ENCODE results near the gene KLF11.

The KLF11 gene

GRCh38 chr2:10078704-10079265 lies 35.4 kb downstream of the KLF11 start:
- TF ChIP-seq TCF12 (IDR thresholded peaks at IDR 0.05; ENCODE audit: low read depth) = no peak
- TF ChIP-seq, protein P1, sequence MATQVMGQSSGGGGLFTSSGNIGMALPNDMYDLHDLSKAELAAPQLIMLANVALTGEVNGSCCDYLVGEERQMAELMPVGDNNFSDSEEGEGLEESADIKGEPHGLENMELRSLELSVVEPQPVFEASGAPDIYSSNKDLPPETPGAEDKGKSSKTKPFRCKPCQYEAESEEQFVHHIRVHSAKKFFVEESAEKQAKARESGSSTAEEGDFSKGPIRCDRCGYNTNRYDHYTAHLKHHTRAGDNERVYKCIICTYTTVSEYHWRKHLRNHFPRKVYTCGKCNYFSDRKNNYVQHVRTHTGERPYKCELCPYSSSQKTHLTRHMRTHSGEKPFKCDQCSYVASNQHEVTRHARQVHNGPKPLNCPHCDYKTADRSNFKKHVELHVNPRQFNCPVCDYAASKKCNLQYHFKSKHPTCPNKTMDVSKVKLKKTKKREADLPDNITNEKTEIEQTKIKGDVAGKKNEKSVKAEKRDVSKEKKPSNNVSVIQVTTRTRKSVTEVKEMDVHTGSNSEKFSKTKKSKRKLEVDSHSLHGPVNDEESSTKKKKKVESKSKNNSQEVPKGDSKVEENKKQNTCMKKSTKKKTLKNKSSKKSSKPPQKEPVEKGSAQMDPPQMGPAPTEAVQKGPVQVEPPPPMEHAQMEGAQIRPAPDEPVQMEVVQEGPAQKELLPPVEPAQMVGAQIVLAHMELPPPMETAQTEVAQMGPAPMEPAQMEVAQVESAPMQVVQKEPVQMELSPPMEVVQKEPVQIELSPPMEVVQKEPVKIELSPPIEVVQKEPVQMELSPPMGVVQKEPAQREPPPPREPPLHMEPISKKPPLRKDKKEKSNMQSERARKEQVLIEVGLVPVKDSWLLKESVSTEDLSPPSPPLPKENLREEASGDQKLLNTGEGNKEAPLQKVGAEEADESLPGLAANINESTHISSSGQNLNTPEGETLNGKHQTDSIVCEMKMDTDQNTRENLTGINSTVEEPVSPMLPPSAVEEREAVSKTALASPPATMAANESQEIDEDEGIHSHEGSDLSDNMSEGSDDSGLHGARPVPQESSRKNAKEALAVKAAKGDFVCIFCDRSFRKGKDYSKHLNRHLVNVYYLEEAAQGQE (IDR thresholded peaks at IDR 0.05; ENCODE audit: low read depth) = no peak
- TF ChIP-seq CREB1 (IDR thresholded peaks at IDR 0.05; ENCODE audit: low read depth) = no peak

- TF ChIP-seq TCF12 (IDR thresholded peaks at IDR 0.05; ENCODE audit: low read depth) (no peak), EP300 (IDR thresholded peaks at IDR 0.05; ENCODE audit: borderline replicate concordance) (no peak), CEBPB (IDR thresholded peaks at IDR 0.05) (no peak), TEAD4 (IDR thresholded peaks at IDR 0.05) (no peak), EGR1 (IDR thresholded peaks at IDR 0.05) (no peak), TAF1 (IDR thresholded peaks at IDR 0.05; ENCODE audit: low read depth) (no peak), MAX (IDR thresholded peaks at IDR 0.05) (no peak)
- TF ChIP-seq, protein P1 (IDR thresholded peaks at IDR 0.05; ENCODE audit: low read depth) = no peak
- TF ChIP-seq, protein P2, sequence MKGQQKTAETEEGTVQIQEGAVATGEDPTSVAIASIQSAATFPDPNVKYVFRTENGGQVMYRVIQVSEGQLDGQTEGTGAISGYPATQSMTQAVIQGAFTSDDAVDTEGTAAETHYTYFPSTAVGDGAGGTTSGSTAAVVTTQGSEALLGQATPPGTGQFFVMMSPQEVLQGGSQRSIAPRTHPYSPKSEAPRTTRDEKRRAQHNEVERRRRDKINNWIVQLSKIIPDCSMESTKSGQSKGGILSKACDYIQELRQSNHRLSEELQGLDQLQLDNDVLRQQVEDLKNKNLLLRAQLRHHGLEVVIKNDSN (IDR thresholded peaks at IDR 0.05) = no peak
Observed at GRCh38 chr2:10079266-10079869, 36.0 kb downstream of the KLF11 start.

GRCh38 chr2:10079870-10080535 lies 36.7 kb downstream of the KLF11 start, which contains the start of gene CYS1:
TSS of gene CYS1 (minus strand) at chr2:10080411. CDS start at chr2:10080223, 188 bp downstream.
- no peak for TF ChIP-seq EGR1 (IDR thresholded peaks at IDR 0.05)
- TF ChIP-seq ZBTB7A (IDR thresholded peaks at IDR 0.05; ENCODE audit: low read depth) = 0 out of 2 replicates have a peak, but pooled peaks have one; percentile 47

GRCh38 chr2:10080536-10081304 lies 37.4 kb downstream of the KLF11 start:
- TF ChIP-seq EGR1 (IDR thresholded peaks at IDR 0.05) (peak; percentile 46; the same call in 1 of the 2 replicates), RAD21 (IDR thresholded peaks at IDR 0.05; ENCODE audit: low read depth) (no peak)

DNA sequence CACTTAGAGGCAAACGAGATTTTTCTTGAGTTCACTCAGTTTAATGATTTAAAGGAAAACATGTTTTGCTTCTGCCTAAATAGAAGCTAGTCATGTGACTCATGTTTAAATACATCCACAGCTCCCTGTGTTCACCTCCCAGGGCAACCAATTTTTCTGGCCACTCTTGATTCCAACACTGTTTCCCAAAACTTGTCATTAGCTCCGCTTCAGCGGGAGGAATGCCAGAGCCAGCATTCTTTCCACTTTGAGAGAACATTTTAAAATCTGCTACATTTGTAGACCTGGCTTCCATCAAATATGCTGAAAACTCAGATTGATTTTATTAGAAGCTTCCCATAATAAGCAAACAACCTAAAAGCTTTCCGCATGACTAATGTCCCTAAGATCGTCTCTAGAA lies 39.7 kb downstream of the KLF11 start:
- no peak for TF ChIP-seq EP300 (IDR thresholded peaks at IDR 0.05; ENCODE audit: borderline replicate concordance)

- TF ChIP-seq CEBPB (IDR thresholded peaks at IDR 0.05) (no peak), TEAD4 (IDR thresholded peaks at IDR 0.05) (no peak), RAD21 (IDR thresholded peaks at IDR 0.05; ENCODE audit: low read depth) (no peak), ZBTB7A (IDR thresholded peaks at IDR 0.05; ENCODE audit: low read depth) (no peak)
- TF ChIP-seq, protein P1 (IDR thresholded peaks at IDR 0.05; ENCODE audit: low read depth) = peak; percentile 52; the same call in 1 of the 2 replicates
Observed at GRCh38 chr2:10083692-10084211, 40.4 kb downstream of the KLF11 start.
